ENCODE results near the gene LRRN2.

GRCh38 chr1:204647805-204648153, 37.8 kb downstream of the LRRN2 start:
- TF ChIP-seq TAF1 (IDR thresholded peaks at IDR 0.05; ENCODE audit: low read depth, low read length) = no peak
- TF ChIP-seq POLR2A (IDR thresholded peaks at IDR 0.05; ENCODE audit: low read depth, low read length) = no peak
- no peak for TF ChIP-seq POLR2AphosphoS5 (IDR thresholded peaks at IDR 0.05; ENCODE audit: low read depth, low read length)
- TF ChIP-seq SPI1 (IDR thresholded peaks at IDR 0.05; ENCODE audit: low read depth, low read length) = no peak

All from GM12891 (cell line).